GM12865 (cell line): Measurements from ENCODE around the gene CCM2L.

Source experiments
- DNase-seq: peaks from one replicate; pipeline ENCODE4 v3.0.0; 2010; ENCODE audit warnings: low read depth
- H3K4me3 ChIP-seq: 2 replicates; pipeline ENCODE4 v1.5.1; 2011; ENCODE audit warnings: mild to moderate bottlenecking, low read depth, low read length, control low read depth
- TF ChIP-seq, protein P1 (sequence below): IDR thresholded peaks from 2 replicates; pipeline ENCODE4 v1.5.1; 2011; ENCODE audit warnings: low read length, control low read depth, low read depth, inconsistent platforms; ENCODE audit not compliant: insufficient read depth; ENCODE audit errors: missing control alignments

Gene CCM2L

DNA sequence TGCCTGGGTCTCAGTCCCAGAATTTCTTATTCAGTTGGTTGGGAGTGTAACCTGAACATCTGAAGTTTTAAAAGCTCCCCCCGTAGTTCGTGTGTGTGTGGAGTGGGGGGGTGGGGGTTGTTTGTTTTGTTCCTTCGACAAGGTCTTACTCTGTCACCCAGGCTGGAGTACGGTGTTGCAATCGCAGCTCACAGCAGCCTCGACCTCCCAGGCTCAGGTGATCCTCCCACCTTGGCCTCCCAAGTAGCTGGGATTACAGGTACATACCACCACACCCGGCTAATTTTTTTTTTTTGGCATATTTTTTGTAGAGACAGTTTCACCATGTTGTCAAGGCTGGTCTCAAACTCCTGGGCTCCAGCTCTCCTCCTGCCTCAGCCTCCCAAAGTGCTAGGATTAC lies 3.1 kb downstream of the CCM2L start:
- TF ChIP-seq, protein P1, sequence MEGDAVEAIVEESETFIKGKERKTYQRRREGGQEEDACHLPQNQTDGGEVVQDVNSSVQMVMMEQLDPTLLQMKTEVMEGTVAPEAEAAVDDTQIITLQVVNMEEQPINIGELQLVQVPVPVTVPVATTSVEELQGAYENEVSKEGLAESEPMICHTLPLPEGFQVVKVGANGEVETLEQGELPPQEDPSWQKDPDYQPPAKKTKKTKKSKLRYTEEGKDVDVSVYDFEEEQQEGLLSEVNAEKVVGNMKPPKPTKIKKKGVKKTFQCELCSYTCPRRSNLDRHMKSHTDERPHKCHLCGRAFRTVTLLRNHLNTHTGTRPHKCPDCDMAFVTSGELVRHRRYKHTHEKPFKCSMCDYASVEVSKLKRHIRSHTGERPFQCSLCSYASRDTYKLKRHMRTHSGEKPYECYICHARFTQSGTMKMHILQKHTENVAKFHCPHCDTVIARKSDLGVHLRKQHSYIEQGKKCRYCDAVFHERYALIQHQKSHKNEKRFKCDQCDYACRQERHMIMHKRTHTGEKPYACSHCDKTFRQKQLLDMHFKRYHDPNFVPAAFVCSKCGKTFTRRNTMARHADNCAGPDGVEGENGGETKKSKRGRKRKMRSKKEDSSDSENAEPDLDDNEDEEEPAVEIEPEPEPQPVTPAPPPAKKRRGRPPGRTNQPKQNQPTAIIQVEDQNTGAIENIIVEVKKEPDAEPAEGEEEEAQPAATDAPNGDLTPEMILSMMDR = no peak
- no peak for DNase-seq
- no peak overlapping the region for H3K4me3 ChIP-seq

DNA sequence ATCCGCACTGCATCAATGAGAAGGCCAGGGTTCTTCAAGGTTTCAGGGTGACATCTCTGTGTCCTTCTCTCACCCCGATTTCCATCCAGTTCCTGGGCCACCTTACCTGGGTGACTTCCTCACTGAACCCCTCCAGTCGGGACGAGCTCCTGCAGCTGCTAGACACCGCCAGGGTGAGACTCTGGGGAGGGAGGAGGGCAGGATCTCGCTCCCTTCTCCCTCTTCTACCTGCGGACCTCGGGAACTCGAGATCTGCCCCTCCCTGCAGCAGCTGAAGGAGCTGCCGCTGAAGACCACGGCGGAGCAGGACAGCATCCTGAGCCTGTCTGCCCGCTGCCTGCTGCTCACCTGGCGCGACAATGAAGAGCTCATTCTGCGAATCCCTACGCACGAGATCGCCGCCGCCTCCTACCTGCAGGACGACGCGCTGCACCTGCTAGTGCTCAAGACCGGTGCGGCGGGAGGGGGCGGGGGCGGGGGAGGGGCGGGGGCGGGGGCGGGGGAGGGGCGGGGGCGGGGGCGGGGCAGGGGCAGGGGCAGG lies 7.5 kb downstream of the CCM2L start:
- no peak overlapping the region for H3K4me3 ChIP-seq
- DNase-seq = peak; percentile 31
- TF ChIP-seq, protein P1 = no peak

DNA sequence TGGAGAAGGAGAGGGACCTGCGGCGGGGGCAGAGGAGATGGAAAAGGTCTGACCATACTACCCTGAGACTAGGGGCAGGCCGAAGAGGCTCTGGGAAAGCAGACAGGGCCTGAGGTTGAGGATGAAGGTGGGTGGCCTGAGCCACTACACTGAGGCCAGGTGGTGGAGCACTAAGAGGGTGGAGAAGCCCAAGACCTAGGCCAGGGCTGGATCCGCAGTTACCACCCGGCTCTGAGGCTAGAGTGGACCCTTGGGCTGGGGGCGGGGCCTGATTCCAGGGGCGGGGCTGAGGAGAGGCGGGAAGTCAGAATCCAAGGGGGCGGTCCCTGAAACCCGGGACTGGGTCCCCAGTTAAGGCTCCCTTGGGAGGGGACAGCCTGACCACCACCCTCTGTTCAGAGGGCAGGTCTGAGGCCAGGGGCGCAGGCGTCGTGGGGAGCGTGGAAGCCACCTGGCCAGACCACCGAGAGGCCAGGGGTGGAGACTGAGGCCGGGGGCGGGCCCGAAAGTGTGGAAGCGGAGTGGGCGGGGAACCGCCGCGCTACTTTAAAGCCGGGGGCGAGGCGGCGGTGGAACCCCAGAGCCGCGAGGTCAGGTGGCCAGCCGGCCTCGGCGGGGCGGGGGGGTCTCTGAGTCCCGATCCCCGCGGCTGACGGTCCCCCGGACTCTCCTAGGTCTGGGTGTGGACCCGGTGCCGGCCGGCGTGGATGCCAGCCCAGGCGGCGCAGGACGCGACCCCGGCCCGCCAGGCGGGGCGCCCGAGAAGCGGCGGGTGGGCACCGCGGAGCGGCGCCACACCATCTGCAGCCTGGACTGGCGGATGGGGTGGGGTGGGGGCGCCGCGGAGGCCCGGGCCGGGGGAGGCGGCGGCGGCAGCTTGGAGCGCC lies 8.3 kb downstream of the CCM2L start:
- DNase-seq = no peak
- TF ChIP-seq, protein P1 = peak; percentile 7
- peak overlapping the region; percentile 39 for H3K4me3 ChIP-seq

DNA sequence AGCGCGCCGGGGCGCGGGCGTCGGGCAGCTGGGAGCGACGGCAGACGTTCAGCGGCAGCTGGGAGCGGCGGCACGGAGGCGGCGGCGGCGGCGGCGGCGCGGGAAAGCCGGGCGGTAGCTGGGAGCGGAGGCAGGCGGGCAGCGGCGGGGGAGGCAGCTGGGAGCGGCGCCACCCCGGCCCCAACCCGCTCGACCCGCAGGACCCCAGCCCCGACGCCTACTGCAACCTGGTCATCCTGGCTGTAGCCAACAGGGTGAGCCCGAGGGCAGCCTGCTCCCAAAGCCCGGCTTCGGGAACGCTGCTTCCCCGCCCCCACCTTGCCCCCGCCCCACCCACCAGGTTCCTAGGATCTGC lies 8.9 kb downstream of the CCM2L start:
- TF ChIP-seq, protein P1 = no peak
- H3K4me3 ChIP-seq = no peak overlapping the region
- no peak for DNase-seq

DNA sequence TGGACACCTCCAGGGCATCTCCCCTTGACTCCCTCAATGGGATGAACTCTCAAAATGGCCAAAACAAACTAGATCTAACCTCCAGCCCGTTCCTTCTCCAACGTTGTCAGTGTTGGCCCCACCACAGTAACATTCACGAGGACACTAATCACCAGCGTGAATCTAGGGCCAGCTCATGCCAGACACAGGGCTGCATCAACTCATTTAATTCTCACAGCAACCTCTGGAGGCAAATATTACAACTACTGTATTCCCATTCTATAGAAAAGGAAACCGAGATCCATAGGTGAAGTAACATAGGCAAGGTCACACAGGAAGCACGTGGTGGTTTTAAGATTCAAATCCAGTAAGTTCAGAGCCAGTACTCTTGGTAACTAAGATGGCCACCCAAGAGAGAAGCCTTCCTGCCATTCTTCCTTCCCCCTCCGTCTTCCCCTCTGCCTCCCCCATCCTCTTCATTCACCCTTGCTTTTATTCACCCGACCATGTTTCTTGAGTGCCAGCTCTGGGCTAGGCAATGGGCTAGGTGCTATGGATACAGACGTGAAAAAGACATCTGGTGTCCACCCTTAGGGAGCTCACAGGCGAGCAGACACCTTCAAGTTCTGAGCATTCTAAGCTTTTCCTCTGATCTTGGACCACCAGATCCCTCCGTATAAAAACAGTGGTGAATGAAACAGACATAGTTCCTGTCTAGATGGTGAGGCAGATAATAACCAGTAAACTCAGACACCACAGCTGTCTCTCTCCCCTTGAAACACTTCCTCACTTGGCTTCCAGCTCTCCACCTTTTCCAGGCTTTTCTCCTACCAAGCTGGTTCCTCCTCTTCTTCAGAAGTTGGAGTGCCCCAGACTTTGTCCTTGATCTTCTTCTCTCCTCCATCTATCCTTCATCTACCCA lies 9.6 kb downstream of the CCM2L start:
- no peak overlapping the region for H3K4me3 ChIP-seq
- TF ChIP-seq, protein P1 = no peak
- DNase-seq = no peak

DNA sequence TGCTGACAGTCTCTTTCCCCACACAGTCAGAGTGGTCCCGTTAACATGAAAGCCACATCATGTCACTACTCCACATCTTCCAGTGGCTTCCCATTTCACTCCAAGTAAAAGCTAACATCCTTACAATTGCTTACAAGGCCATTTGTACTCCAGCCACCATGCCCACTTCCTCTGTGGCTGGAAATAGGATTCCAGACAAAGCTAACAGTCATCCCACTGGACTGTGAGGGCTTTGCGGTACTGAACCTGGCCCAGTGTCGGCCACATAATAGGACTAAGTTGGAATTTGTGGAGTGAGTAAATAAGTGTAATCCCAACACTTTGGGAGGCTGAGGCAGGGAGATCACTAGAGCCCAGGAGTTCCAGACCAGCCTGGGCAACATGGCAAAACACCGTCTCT lies 10.9 kb downstream of the CCM2L start:
- H3K4me3 ChIP-seq = no peak overlapping the region
- TF ChIP-seq, protein P1 = no peak
- DNase-seq = no peak
